ENCODE measurements around the gene GPR176.

GPR176 gene

GRCh38 chr15:39904115-39904514 lies 16.0 kb downstream of the GPR176 start:
- H3K4me1 ChIP-seq (ENCODE audit: control insufficient read depth in 1 of 2, insufficient read depth in 2 of 2, low read length in 2 of 2), result no peaks in the 10 kb centered on the region

GRCh38 chr15:39898317-39898716 lies 21.7 kb downstream of the GPR176 start:
- Histone ChIP-seq H3K79me2 (ENCODE audit: control insufficient read depth, insufficient read depth, low read length, poor library complexity) (no peaks in the 10 kb centered on the region), H4K8ac (ENCODE audit: low read depth, low read length) (no peak overlapping the region), H4K91ac (ENCODE audit: low read depth, low read length) (no peak overlapping the region), H3K18ac (ENCODE audit: low read length) (no peak overlapping the region), H3K4me2 (ENCODE audit: low read length) (no peak overlapping the region), H3K4me1 (ENCODE audit: control insufficient read depth in 1 of 2, insufficient read depth in 2 of 2, low read length in 2 of 2) (no peaks in the 10 kb centered on the region), H3K27me3 (ENCODE audit: insufficient read depth, low read length) (no peaks in the 10 kb centered on the region), H2BK5ac (ENCODE audit: low read depth, low read length, poor library complexity) (no peak overlapping the region), H3K9me3 (ENCODE audit: insufficient read depth, low read depth, low read length) (no peaks in the 10 kb centered on the region), H2AK5ac (ENCODE audit: low read length) (no peak overlapping the region), H3K4ac (ENCODE audit: low read depth, low read length) (no peak overlapping the region), H2AFZ (ENCODE audit: insufficient read depth, low read length, poor library complexity) (no peak overlapping the region), H3K79me1 (ENCODE audit: low read length) (no peaks in the 10 kb centered on the region), H3K23ac (ENCODE audit: low read length) (no peak overlapping the region), H3K9ac (ENCODE audit: low read length) (no peak overlapping the region), H3K36me3 (ENCODE audit: control insufficient read depth in 1 of 2, insufficient read depth in 2 of 2, low read length in 2 of 2) (no peaks in the 10 kb centered on the region), H2BK12ac (ENCODE audit: low read length) (no peak overlapping the region), H4K12ac (ENCODE audit: low read depth, low read length) (no peak overlapping the region), H3K4me3 (ENCODE audit: low read depth, low read length) (no peak overlapping the region), H3K27ac (ENCODE audit: low read depth, low read length) (no peak overlapping the region), H2BK120ac (ENCODE audit: insufficient read depth, low read length, poor library complexity) (no peak overlapping the region), H3K14ac (ENCODE audit: low read length) (no peak overlapping the region)
- WGBS (ENCODE audit: extremely low coverage, insufficient coverage, insufficient read length), result no CpG with 5 or more reads among the region's 3 CpGs
- DNase-seq, result no peak

More at GRCh38 chr15:39904115-39904514, 16.0 kb downstream of the GPR176 start:
- Histone ChIP-seq H3K27ac (ENCODE audit: low read depth, low read length) (no peak overlapping the region), H2AFZ (ENCODE audit: insufficient read depth, low read length, poor library complexity) (no peak overlapping the region), H2AK5ac (ENCODE audit: low read length) (no peak overlapping the region), H3K4me3 (ENCODE audit: low read depth, low read length) (no peak overlapping the region), H3K14ac (ENCODE audit: low read length) (no peak overlapping the region), H2BK5ac (ENCODE audit: low read depth, low read length, poor library complexity) (no peak overlapping the region), H3K9me3 (ENCODE audit: insufficient read depth, low read depth, low read length) (no peaks in the 10 kb centered on the region), H3K23ac (ENCODE audit: low read length) (no peak overlapping the region), H3K18ac (ENCODE audit: low read length) (no peak overlapping the region), H3K4ac (ENCODE audit: low read depth, low read length) (no peak overlapping the region), H2BK120ac (ENCODE audit: insufficient read depth, low read length, poor library complexity) (no peak overlapping the region), H3K27me3 (ENCODE audit: insufficient read depth, low read length) (no peaks in the 10 kb centered on the region), H4K12ac (ENCODE audit: low read depth, low read length) (no peak overlapping the region), H2BK12ac (ENCODE audit: low read length) (no peak overlapping the region), H4K8ac (ENCODE audit: low read depth, low read length) (no peak overlapping the region), H4K91ac (ENCODE audit: low read depth, low read length) (no peak overlapping the region), H3K36me3 (ENCODE audit: control insufficient read depth in 1 of 2, insufficient read depth in 2 of 2, low read length in 2 of 2) (no peaks in the 10 kb centered on the region), H3K79me1 (ENCODE audit: low read length) (no peaks in the 10 kb centered on the region), H3K4me2 (ENCODE audit: low read length) (no peak overlapping the region), H3K9ac (ENCODE audit: low read length) (no peak overlapping the region), H3K79me2 (ENCODE audit: control insufficient read depth, insufficient read depth, low read length, poor library complexity) (no peaks in the 10 kb centered on the region)
- WGBS (ENCODE audit: extremely low coverage, insufficient coverage, insufficient read length), result no CpG with 5 or more reads among the region's 2 CpGs
- DNase-seq, result no peak

- Histone ChIP-seq H3K4me1 (ENCODE audit: control insufficient read depth in 1 of 2, insufficient read depth in 2 of 2, low read length in 2 of 2) (no peaks in the 10 kb centered on the region), H3K27ac (ENCODE audit: low read depth, low read length) (no peak overlapping the region), H3K4me3 (ENCODE audit: low read depth, low read length) (no peak overlapping the region), H3K79me1 (ENCODE audit: low read length) (no peaks in the 10 kb centered on the region), H2BK5ac (ENCODE audit: low read depth, low read length, poor library complexity) (no peak overlapping the region), H3K36me3 (ENCODE audit: control insufficient read depth in 1 of 2, insufficient read depth in 2 of 2, low read length in 2 of 2) (no peaks in the 10 kb centered on the region), H4K8ac (ENCODE audit: low read depth, low read length) (no peak overlapping the region), H4K12ac (ENCODE audit: low read depth, low read length) (no peak overlapping the region), H3K4ac (ENCODE audit: low read depth, low read length) (no peak overlapping the region), H2BK12ac (ENCODE audit: low read length) (no peak overlapping the region), H4K91ac (ENCODE audit: low read depth, low read length) (no peak overlapping the region), H3K9me3 (ENCODE audit: insufficient read depth, low read depth, low read length) (no peaks in the 10 kb centered on the region), H2AFZ (ENCODE audit: insufficient read depth, low read length, poor library complexity) (no peak overlapping the region), H3K18ac (ENCODE audit: low read length) (no peak overlapping the region), H2BK120ac (ENCODE audit: insufficient read depth, low read length, poor library complexity) (no peak overlapping the region), H3K4me2 (ENCODE audit: low read length) (no peak overlapping the region), H3K9ac (ENCODE audit: low read length) (no peak overlapping the region), H2AK5ac (ENCODE audit: low read length) (no peak overlapping the region), H3K79me2 (ENCODE audit: control insufficient read depth, insufficient read depth, low read length, poor library complexity) (no peaks in the 10 kb centered on the region), H3K23ac (ENCODE audit: low read length) (no peak overlapping the region), H3K14ac (ENCODE audit: low read length) (no peak overlapping the region), H3K27me3 (ENCODE audit: insufficient read depth, low read length) (no peaks in the 10 kb centered on the region)
- no peak for DNase-seq
- WGBS (ENCODE audit: extremely low coverage, insufficient coverage, insufficient read length), result no CpG with 5 or more reads among the region's 1 CpG
Measured at GRCh38 chr15:39896846-39897245, 23.2 kb downstream of the GPR176 start.

DNA sequence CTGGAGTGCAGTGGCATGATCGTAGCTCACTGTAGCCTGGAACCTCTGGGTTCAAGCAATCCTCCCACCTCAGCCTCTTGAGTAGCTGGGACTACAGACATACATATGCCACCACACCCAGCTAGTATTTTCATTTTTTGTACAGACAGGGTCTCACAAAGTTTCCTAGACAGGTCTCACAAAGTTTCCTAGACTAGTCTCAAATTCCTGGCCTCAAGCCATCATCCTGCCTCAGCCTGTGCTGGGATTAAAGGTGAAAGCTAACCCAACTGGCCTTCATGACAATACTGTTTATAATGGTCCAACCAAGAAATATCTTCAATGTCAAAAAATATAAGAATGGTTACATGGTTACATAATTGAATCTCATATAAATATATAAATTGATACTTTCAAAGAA lies 24.0 kb downstream of the GPR176 start:
- H3K9ac ChIP-seq (ENCODE audit: low read length), result no peak overlapping the region
- H2AK5ac ChIP-seq (ENCODE audit: low read length), result no peak overlapping the region
- no peak overlapping the region for H3K4ac ChIP-seq (ENCODE audit: low read depth, low read length)
- no peak overlapping the region for H3K23ac ChIP-seq (ENCODE audit: low read length)
- H3K18ac ChIP-seq (ENCODE audit: low read length), result no peak overlapping the region
- no peaks in the 10 kb centered on the region for H3K36me3 ChIP-seq (ENCODE audit: control insufficient read depth in 1 of 2, insufficient read depth in 2 of 2, low read length in 2 of 2)
- no peak overlapping the region for H3K4me3 ChIP-seq (ENCODE audit: low read depth, low read length)
- no CpG with 5 or more reads among the region's 1 CpG for WGBS (ENCODE audit: extremely low coverage, insufficient coverage, insufficient read length)
- no peak overlapping the region for H4K8ac ChIP-seq (ENCODE audit: low read depth, low read length)
- H3K4me2 ChIP-seq (ENCODE audit: low read length), result no peak overlapping the region
- H3K14ac ChIP-seq (ENCODE audit: low read length), result no peak overlapping the region
- no peak overlapping the region for H2BK12ac ChIP-seq (ENCODE audit: low read length)
- H3K9me3 ChIP-seq (ENCODE audit: insufficient read depth, low read depth, low read length), result no peaks in the 10 kb centered on the region
- H4K91ac ChIP-seq (ENCODE audit: low read depth, low read length), result no peak overlapping the region
- H3K27me3 ChIP-seq (ENCODE audit: insufficient read depth, low read length), result no peaks in the 10 kb centered on the region
- no peak overlapping the region for H4K12ac ChIP-seq (ENCODE audit: low read depth, low read length)
- H2AFZ ChIP-seq (ENCODE audit: insufficient read depth, low read length, poor library complexity), result no peak overlapping the region
- no peak overlapping the region for H2BK5ac ChIP-seq (ENCODE audit: low read depth, low read length, poor library complexity)
- H3K79me2 ChIP-seq (ENCODE audit: control insufficient read depth, insufficient read depth, low read length, poor library complexity), result no peaks in the 10 kb centered on the region
- H3K4me1 ChIP-seq (ENCODE audit: control insufficient read depth in 1 of 2, insufficient read depth in 2 of 2, low read length in 2 of 2), result no peaks in the 10 kb centered on the region
- no peak overlapping the region for H2BK120ac ChIP-seq (ENCODE audit: insufficient read depth, low read length, poor library complexity)
- no peak for DNase-seq
- H3K79me1 ChIP-seq (ENCODE audit: low read length), result no peaks in the 10 kb centered on the region
- no peak overlapping the region for H3K27ac ChIP-seq (ENCODE audit: low read depth, low read length)
